Measurements from ENCODE around the gene AFF3. TPM values are rescaled to one million over a fixed set of nuclear protein-coding genes. Genes with fewer than 3 reads are reported as not detected.
"Not testable (repeated sequence)": the region's sequence is repeated elsewhere in the genome, so short reads cannot be mapped to it uniquely, and the experiment has no call there.

Gene AFF3
- total RNA-seq, 6 experiments from 2014 or later: 1.3 to 7.3 (median 6.4) TPM

DNA sequence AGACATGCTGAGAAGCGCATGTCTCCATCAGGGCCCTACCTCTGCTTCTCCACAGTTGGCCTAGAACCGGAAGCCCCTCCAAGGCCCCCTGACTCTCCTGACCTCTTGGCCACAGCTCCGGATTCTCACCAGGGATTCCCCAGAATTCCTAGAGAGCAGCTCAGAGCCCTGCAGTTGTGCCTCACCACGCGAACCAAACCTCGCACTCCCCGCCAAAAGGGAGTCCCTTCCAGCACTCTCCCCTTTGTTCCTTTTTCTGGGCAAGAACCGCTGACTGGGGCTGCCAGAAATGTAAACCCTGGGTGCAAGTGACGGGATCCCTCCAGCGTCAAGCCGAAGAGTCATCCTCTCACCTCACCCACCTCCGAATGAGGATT, 36.7 kb downstream of the AFF3 start:
- intact Hi-C loops (cut with DNase I): no loop called here
- no peak for ATAC-seq
- 55% methylated on average over 11 of the region's 12 CpGs for WGBS (ENCODE audit: insufficient coverage, low coverage, low lambda C conversion rate, missing lambda C conversion rate)
- Histone ChIP-seq H3K9me3 (no peaks in the 10 kb centered on the region), H3K4me3 (peak overlapping the region in 2 of 3 donors; percentile 47 to 62), H3K4me1 (no peaks in the 10 kb centered on the region), H3K27me3 (no peaks in the 10 kb centered on the region), H3K27ac (no peak overlapping the region), H3K36me3 (no peaks in the 10 kb centered on the region)
- DNase-seq: no peak
- TF ChIP-seq, protein P1, sequence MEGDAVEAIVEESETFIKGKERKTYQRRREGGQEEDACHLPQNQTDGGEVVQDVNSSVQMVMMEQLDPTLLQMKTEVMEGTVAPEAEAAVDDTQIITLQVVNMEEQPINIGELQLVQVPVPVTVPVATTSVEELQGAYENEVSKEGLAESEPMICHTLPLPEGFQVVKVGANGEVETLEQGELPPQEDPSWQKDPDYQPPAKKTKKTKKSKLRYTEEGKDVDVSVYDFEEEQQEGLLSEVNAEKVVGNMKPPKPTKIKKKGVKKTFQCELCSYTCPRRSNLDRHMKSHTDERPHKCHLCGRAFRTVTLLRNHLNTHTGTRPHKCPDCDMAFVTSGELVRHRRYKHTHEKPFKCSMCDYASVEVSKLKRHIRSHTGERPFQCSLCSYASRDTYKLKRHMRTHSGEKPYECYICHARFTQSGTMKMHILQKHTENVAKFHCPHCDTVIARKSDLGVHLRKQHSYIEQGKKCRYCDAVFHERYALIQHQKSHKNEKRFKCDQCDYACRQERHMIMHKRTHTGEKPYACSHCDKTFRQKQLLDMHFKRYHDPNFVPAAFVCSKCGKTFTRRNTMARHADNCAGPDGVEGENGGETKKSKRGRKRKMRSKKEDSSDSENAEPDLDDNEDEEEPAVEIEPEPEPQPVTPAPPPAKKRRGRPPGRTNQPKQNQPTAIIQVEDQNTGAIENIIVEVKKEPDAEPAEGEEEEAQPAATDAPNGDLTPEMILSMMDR (IDR thresholded peaks at IDR 0.05): no peak
- TF ChIP-seq POLR2A (IDR thresholded peaks at IDR 0.05): no peak

DNA sequence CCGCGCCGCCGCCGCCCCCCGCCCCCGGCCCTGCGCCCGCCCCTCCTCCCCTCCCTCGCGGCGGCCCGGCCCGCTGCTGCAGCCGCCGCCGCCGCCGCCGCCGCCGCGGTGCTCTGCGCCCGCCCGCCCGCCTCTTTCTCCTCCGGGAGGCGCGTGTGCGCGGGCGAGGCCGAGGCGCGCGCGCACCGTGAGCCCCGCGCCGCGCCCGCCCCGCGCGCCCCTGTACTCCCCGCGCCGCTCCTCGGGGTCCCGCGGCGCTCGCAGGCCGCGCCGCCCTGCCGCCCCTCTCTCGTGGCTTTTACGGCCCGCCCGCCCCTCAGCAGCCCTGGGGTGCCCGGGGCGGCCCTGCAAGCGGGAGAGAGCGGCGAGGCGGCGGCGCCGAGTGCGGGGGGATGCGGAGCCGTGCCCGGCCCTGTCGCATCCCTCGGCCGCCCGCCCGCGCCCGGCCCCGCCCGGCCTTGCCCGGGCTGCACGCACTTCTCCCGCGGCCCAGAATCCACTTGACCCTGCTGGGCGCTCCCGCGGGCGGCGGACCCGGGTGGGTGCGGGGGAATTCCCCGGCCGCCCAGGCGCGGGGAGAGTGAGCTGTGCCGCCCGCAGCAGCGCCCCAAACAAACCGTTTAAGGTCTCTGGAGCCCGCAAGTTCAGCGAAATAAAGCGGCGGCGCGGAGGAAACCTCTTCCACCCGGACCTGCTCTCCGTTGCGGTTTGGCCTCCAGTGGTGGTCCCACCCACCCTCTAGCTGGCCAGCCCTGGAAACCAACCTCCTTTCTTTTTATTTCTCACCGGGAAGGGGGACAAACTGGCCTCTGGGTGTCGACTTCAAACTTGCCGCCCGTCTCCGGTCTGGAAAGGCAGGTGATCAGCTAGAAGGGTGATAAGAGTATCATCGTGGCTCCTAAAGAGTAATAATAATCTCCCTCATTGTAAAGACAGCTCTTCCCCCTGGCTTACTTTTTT, 37.4 kb downstream of the AFF3 start:
- 13% methylated on average over 8 of the region's 119 CpGs for WGBS (ENCODE audit: insufficient coverage, low coverage, low lambda C conversion rate, missing lambda C conversion rate)
- Histone ChIP-seq H3K4me3 (peak overlapping the region; percentile 40 to 62 (median 47)), H3K27me3 (no peaks in the 10 kb centered on the region), H3K27ac (no peak overlapping the region), H3K9me3 (no peaks in the 10 kb centered on the region), H3K36me3 (no peaks in the 10 kb centered on the region), H3K4me1 (no peaks in the 10 kb centered on the region)
- intact Hi-C loops (cut with DNase I): no loop called here
- TF ChIP-seq, protein P1 (IDR thresholded peaks at IDR 0.05): no peak
- no peak for TF ChIP-seq POLR2A (IDR thresholded peaks at IDR 0.05)
- peak; percentile 64 to 78 (median 75) for ATAC-seq
- DNase-seq: peak in 1 of 3 donors; percentile 32

DNA sequence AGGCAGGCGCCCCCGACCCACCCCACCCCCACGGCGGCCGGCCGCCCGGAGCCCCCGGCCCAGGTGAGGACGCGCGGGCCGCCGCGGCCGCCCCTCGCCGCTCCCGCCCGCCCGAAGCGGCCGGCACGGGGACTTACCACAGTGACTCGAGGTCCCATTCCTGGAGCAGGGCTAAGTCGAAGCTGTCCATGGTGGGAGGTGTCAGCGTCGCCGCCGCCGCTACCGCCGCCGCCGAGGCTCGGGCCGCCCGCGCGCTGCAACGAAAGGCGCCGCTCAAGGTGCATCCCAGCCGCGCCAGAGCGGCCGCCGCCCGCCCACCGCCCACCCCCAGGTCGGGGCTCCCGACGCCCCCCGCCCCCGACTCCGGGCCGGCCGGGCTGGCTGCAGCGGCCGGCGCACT, 38.1 kb downstream of the AFF3 start:
- not testable (repeated sequence) for H3K27ac ChIP-seq

DNA sequence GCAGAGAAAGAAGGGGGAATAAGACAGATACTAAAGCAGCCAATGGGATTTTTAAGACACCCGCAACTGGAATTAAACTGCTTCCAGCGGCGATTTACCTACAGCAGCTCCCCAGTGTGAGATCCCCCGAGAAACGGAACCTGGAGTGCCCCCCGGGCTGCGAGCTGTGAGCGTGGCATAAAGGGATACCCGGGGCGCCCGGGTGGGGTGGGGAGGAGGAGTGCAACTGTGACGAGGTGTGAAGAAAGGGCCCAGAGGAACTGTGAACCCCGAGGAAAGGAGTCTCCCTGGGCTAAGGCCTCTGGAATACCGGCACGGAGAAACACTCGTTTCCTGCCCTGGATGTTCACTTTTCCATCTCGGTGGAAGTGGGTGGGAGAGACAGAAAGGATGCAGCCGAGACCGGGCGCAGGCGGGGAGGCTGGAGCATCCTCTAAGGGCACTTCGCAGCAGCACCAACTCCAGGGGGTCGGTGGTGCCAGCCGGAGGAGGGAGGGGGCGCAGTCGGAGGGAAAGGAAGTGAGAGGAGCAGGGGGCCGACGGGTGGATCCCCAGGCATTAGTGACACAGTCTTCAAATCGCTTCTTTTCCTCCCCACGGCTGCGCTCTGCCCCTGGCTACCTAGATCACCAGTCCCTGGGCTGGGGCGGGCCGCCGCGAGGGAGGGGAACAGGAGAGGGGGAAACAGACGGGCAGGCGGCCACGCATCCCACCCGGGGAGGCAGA, 38.7 kb downstream of the AFF3 start:
- peak in 1 of 3 donors; percentile 31 for DNase-seq
- H3K4me3 ChIP-seq: peak overlapping the region in 1 of 3 donors; percentile 31
- peak; percentile 24 to 50 (median 29) for ATAC-seq
- intact Hi-C loops (cut with DNase I); H3K9me3 ChIP-seq; H3K27me3 ChIP-seq; H3K27ac ChIP-seq; H3K36me3 ChIP-seq; H3K4me1 ChIP-seq: not testable (repeated sequence)
- WGBS (ENCODE audit: insufficient coverage, low coverage, low lambda C conversion rate, missing lambda C conversion rate): 25% methylated on average over 4 of the region's 39 CpGs

More for the DNA sequence above, 38.1 kb downstream of the AFF3 start:
- H3K9me3 ChIP-seq; intact Hi-C loops (cut with DNase I); H3K27me3 ChIP-seq; DNase-seq; H3K36me3 ChIP-seq; H3K4me1 ChIP-seq: not testable (repeated sequence)
- peak; percentile 60 to 69 (median 68) for ATAC-seq
- WGBS (ENCODE audit: insufficient coverage, low coverage, low lambda C conversion rate, missing lambda C conversion rate): no CpG with 5 or more reads among the region's 60 CpGs
- peak overlapping the region in 1 of 3 donors; percentile 31 for H3K4me3 ChIP-seq

DNA sequence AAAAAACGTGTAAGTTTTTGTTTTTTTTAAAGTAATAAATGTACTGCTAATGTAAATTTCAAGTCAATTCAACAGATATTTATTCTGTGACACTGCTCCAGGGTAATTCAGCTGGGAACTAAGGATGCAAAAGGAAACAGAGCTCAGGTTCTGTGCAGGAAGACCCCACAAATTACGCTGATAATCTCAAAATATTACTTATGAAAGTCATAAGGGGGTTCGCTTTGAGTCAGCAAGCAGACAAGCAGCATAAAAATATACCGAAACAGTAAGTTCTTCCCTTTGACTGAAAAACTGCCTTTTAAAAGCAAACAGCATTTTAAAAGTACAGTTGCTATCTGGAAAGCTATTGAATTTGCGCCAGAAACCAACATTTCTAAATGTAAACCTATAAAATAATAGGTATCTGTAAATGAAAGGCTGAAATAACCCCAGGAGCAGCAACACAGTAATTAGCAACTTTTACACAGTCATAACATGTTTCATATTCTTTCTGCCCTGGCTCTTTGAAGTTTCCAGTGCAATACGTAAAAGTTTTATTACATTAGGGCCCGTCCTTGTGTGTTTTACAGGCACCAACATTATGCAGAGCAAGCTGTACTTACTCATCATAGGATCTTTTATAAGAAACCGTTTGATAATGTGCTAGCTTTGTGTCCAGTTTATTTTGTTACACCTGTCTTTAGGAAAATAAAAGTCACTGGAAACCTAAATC, 39.8 kb downstream of the AFF3 start:
- H3K27me3 ChIP-seq; ATAC-seq; H3K4me1 ChIP-seq; intact Hi-C loops (cut with DNase I); H3K9me3 ChIP-seq; DNase-seq; H3K36me3 ChIP-seq; H3K4me3 ChIP-seq; H3K27ac ChIP-seq: not testable (repeated sequence)
- 65% methylated on average over 2 of the region's 8 CpGs for WGBS (ENCODE audit: insufficient coverage, low coverage, low lambda C conversion rate, missing lambda C conversion rate)

DNA sequence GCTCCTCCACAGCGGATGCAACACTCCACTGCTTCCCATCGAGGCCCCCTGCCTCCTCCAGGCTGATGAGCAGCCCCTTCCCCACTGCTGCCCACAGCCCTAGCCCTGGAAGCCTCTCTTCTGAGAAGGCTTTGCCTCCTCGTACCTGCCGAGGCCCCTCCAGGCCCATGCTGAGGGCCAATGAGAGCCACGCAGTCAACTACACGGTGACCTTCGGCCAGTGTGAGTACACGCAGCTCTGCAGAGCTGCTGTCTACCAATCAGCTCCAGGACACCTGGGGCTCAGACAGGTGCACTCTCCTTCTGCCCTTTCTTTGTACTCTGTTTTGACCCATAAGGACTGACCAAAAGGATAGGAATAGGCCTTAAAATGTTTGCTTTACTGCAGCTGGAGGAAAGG, 43.5 kb downstream of the AFF3 start:
- H3K27ac ChIP-seq; H3K36me3 ChIP-seq; H3K9me3 ChIP-seq; H3K27me3 ChIP-seq; ATAC-seq; H3K4me3 ChIP-seq; intact Hi-C loops (cut with DNase I); DNase-seq; H3K4me1 ChIP-seq: not testable (repeated sequence)
- no CpG with 5 or more reads among the region's 8 CpGs for WGBS (ENCODE audit: insufficient coverage, low coverage, low lambda C conversion rate, missing lambda C conversion rate)

DNA sequence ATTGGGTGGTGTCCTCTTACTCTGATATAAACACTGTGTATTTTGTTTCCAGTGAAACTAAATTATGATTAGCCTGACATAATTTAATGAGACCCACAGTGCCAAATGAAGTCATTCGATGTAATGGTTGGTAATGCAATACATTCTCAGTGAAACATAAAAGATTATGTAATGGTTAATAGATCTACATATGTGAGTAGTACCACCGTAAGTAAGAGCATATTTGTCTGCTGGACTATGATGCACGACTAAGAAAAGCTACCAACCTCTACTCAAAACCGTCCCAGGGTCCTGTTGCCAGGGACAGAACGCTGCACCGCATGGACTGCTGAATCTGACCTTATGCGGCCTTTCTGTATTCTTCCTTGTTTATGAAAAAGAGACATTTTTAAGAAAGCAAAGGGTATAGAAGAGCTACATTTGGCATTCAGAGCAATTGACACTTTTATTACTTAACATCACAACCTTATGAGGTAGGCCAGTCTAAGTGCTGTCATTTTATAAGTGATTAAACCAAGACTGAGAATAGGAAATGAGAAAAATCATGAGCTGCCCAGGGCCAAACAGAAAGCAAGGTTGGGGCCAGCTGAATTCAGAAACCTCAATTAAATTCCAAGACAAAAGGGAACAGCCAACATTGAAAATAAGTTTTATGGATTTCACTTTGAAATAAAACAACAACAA, 44.6 kb downstream of the AFF3 start:
- WGBS (ENCODE audit: insufficient coverage, low coverage, low lambda C conversion rate, missing lambda C conversion rate): no CpG with 5 or more reads among the region's 7 CpGs
- ATAC-seq; intact Hi-C loops (cut with DNase I); DNase-seq; H3K27me3 ChIP-seq; H3K9me3 ChIP-seq; H3K4me1 ChIP-seq; H3K4me3 ChIP-seq; H3K36me3 ChIP-seq; H3K27ac ChIP-seq: not testable (repeated sequence)

DNA sequence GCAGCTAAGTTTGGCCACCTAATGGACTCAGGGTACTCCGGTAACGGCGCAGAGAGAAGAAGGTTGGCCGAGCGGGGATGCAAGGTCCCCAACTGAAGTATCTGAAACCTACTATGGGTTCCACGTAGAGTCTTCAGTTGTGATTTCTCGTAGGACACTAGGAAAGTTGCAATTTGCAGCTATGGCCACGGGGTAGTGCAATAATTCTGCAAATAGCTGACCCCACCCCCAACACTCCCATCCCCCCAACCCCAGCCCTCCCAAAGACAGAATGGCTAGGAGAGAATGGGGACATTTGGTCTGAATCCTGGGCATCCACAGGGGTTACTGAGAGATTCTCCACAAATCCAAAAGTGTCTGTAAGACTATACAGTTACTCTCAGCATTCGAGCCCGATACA, 46.5 kb downstream of the AFF3 start:
- WGBS (ENCODE audit: insufficient coverage, low coverage, low lambda C conversion rate, missing lambda C conversion rate): no CpG with 5 or more reads among the region's 10 CpGs
- H3K27ac ChIP-seq; H3K27me3 ChIP-seq; intact Hi-C loops (cut with DNase I); DNase-seq; H3K9me3 ChIP-seq; H3K4me1 ChIP-seq; H3K36me3 ChIP-seq; ATAC-seq; H3K4me3 ChIP-seq: not testable (repeated sequence)

Data from right lobe of liver (tissue), 6 donors.